HFFc6 (cell line): Measurements from ENCODE around the gene ST6GAL1. TPM values are rescaled to one million over a fixed set of nuclear protein-coding genes. Genes with fewer than 3 reads are reported as not detected.

Experiments
- DNase-seq: peaks from one replicate; pipeline ENCODE4 v3.0.0-alpha.2; 2018
- H3K27ac Mint-ChIP-seq: 2 replicates; pipeline ENCODE4 v1.8.0; 2020; ENCODE audit warnings: mild to moderate bottlenecking, mixed read lengths
- H3K27me3 Mint-ChIP-seq: 2 replicates; pipeline ENCODE4 v1.8.0; 2021; ENCODE audit warnings: mild to moderate bottlenecking, moderate library complexity, mixed read lengths; ENCODE audit not compliant: insufficient read depth
- H3K36me3 Mint-ChIP-seq: 2 replicates; pipeline ENCODE4 v1.8.0; 2021; ENCODE audit warnings: low read depth, mixed read lengths
- H3K4me1 Mint-ChIP-seq: 2 replicates; pipeline ENCODE4 v1.8.0; 2020; ENCODE audit warnings: low read depth, mixed read lengths
- H3K4me3 Mint-ChIP-seq: 2 replicates; pipeline ENCODE4 v1.8.0; 2020; ENCODE audit warnings: mild to moderate bottlenecking, moderate library complexity, mixed read lengths
- H3K9me3 Mint-ChIP-seq: 2 replicates; pipeline ENCODE4 v1.8.0; 2020; ENCODE audit warnings: mild to moderate bottlenecking, mixed read lengths
- CTCF ChIP-seq: fragments of 200-600 bp; sonication (generic); IDR thresholded peaks from 2 replicates; pipeline ENCODE4 v1.5.0; 2021; ENCODE audit warnings: antibody characterized with exemption, mild to moderate bottlenecking
- total RNA-seq, 6 experiments: library from RNA; stranded (reverse); fragmentation: NEBNext Ultra II Directional; extraction: Animal tissue kit (Norgen Biotek cat#: 25700); gene quantifications; 2 replicates in 1 of 6; 3 replicates in 5 of 6; pipeline ENCODE4 v1.2.3, GENCODE V29; 2021

Gene ST6GAL1
- total RNA-seq, 6 experiments from 2014 or later, result 0.88 to 2.6 (median 1.9) TPM

- H3K27ac Mint-ChIP-seq, result no peak overlapping the region
- H3K27me3 Mint-ChIP-seq, result peaks cover 6% of the 10 kb centered on the region
- no peak for TF ChIP-seq CTCF
- H3K4me3 Mint-ChIP-seq, result no peak overlapping the region
- H3K4me1 Mint-ChIP-seq, result no peaks in the 10 kb centered on the region
- H3K36me3 Mint-ChIP-seq, result no peaks in the 10 kb centered on the region
- no peak for DNase-seq
- no peaks in the 10 kb centered on the region for H3K9me3 Mint-ChIP-seq
Measured at GRCh38 chr3:186921578-186921977, 8.7 kb upstream of the ST6GAL1 start.

- no peaks in the 10 kb centered on the region for H3K36me3 Mint-ChIP-seq
- no peaks in the 10 kb centered on the region for H3K9me3 Mint-ChIP-seq
- no peak for DNase-seq
- TF ChIP-seq CTCF, result no peak
- peaks cover 9% of the 10 kb centered on the region for H3K27me3 Mint-ChIP-seq
- H3K4me3 Mint-ChIP-seq, result no peak overlapping the region
- no peak overlapping the region for H3K27ac Mint-ChIP-seq
- H3K4me1 Mint-ChIP-seq, result no peaks in the 10 kb centered on the region
Measured at GRCh38 chr3:186922224-186922623, 8.1 kb upstream of the ST6GAL1 start.

- no peaks in the 10 kb centered on the region for H3K36me3 Mint-ChIP-seq
- H3K4me1 Mint-ChIP-seq, result no peaks in the 10 kb centered on the region
- no peak overlapping the region for H3K4me3 Mint-ChIP-seq
- TF ChIP-seq CTCF, result no peak
- peaks cover 9% of the 10 kb centered on the region for H3K27me3 Mint-ChIP-seq
- no peak overlapping the region for H3K27ac Mint-ChIP-seq
- no peak for DNase-seq
- H3K9me3 Mint-ChIP-seq, result no peaks in the 10 kb centered on the region
Measured at GRCh38 chr3:186922790-186923189, 7.5 kb upstream of the ST6GAL1 start.

- no peak for DNase-seq
- no peaks in the 10 kb centered on the region for H3K9me3 Mint-ChIP-seq
- no peaks in the 10 kb centered on the region for H3K4me1 Mint-ChIP-seq
- peaks cover 10% of the 10 kb centered on the region for H3K27me3 Mint-ChIP-seq
- no peak overlapping the region for H3K4me3 Mint-ChIP-seq
- no peaks in the 10 kb centered on the region for H3K36me3 Mint-ChIP-seq
- no peak overlapping the region for H3K27ac Mint-ChIP-seq
- TF ChIP-seq CTCF, result no peak
Measured at GRCh38 chr3:186923241-186923640, 7.1 kb upstream of the ST6GAL1 start.

- TF ChIP-seq CTCF, result no peak
- H3K9me3 Mint-ChIP-seq, result no peaks in the 10 kb centered on the region
- no peaks in the 10 kb centered on the region for H3K36me3 Mint-ChIP-seq
- no peak overlapping the region for H3K4me3 Mint-ChIP-seq
- H3K4me1 Mint-ChIP-seq, result 0 out of 2 replicates have a peak, but pooled peaks cover 7% of the 10 kb centered on the region
- no peak for DNase-seq
- no peak overlapping the region for H3K27ac Mint-ChIP-seq
- H3K27me3 Mint-ChIP-seq, result peaks cover 8% of the 10 kb centered on the region
Measured at GRCh38 chr3:186925826-186926225, 4.5 kb upstream of the ST6GAL1 start.

- Mint-ChIP-seq H3K4me3 (no peak overlapping the region), H3K4me1 (peaks cover 26% of the 10 kb centered on the region), H3K36me3 (no peaks in the 10 kb centered on the region), H3K27ac (no peak overlapping the region), H3K9me3 (no peaks in the 10 kb centered on the region), H3K27me3 (peaks cover 14% of the 10 kb centered on the region)
- TF ChIP-seq CTCF, result no peak
- no peak for DNase-seq
Measured at GRCh38 chr3:186929186-186929585, 1.1 kb upstream of the ST6GAL1 start.
